HG03066 (cell line): ENCODE data around the gene SGIP1.

Source experiments
- ATAC-seq: cut with Tn5 transposase; IDR thresholded peaks from one replicate; pipeline ENCODE4 v1.9.1; 2021; ENCODE audit warnings: low read depth; ENCODE audit not compliant: unreplicated experiment

SGIP1 gene

GRCh38 chr1:66519992-66520391, 14.0 kb upstream of the SGIP1 start:
- no peak for ATAC-seq

- no peak for ATAC-seq
Observed at GRCh38 chr1:66520655-66521054, 13.3 kb upstream of the SGIP1 start.

GRCh38 chr1:66521721-66522365, 12.1 kb upstream of the SGIP1 start:
- no peak for ATAC-seq

GRCh38 chr1:66523562-66523961, 10.4 kb upstream of the SGIP1 start:
- ATAC-seq = no peak

GRCh38 chr1:66525086-66525485, 8.9 kb upstream of the SGIP1 start:
- ATAC-seq = no peak

- no peak for ATAC-seq
Observed at GRCh38 chr1:66526036-66526435, 7.9 kb upstream of the SGIP1 start.

GRCh38 chr1:66526991-66527390, 7.0 kb upstream of the SGIP1 start:
- ATAC-seq = no peak

- ATAC-seq = no peak
Observed at GRCh38 chr1:66527686-66528085, 6.3 kb upstream of the SGIP1 start.

GRCh38 chr1:66528580-66528979, 5.4 kb upstream of the SGIP1 start:
- no peak for ATAC-seq

- no peak for ATAC-seq
Observed at GRCh38 chr1:66532214-66532613, 1.7 kb upstream of the SGIP1 start.

GRCh38 chr1:66532798-66533783, 862 bp upstream of the SGIP1 start:
- ATAC-seq = no peak

- ATAC-seq = no peak
Observed at GRCh38 chr1:66535061-66535460, 1.1 kb downstream of the SGIP1 start.

GRCh38 chr1:66535853-66536252, 1.9 kb downstream of the SGIP1 start:
- no peak for ATAC-seq

- no peak for ATAC-seq
Observed at GRCh38 chr1:66537718-66538117, 3.8 kb downstream of the SGIP1 start.

- no peak for ATAC-seq
Observed at GRCh38 chr1:66539491-66539890, 5.5 kb downstream of the SGIP1 start.

GRCh38 chr1:66540434-66541032, 6.6 kb downstream of the SGIP1 start:
- no peak for ATAC-seq

- no peak for ATAC-seq
Observed at GRCh38 chr1:66542314-66542713, 8.4 kb downstream of the SGIP1 start.

- ATAC-seq = no peak
Observed at GRCh38 chr1:66542811-66543767, 9.1 kb downstream of the SGIP1 start.

- no peak for ATAC-seq
Observed at GRCh38 chr1:66546047-66546810, 12.3 kb downstream of the SGIP1 start.

GRCh38 chr1:66549017-66549416, 15.1 kb downstream of the SGIP1 start:
- no peak for ATAC-seq
